Measurements from ENCODE around the gene TENM4.

Gene TENM4

DNA sequence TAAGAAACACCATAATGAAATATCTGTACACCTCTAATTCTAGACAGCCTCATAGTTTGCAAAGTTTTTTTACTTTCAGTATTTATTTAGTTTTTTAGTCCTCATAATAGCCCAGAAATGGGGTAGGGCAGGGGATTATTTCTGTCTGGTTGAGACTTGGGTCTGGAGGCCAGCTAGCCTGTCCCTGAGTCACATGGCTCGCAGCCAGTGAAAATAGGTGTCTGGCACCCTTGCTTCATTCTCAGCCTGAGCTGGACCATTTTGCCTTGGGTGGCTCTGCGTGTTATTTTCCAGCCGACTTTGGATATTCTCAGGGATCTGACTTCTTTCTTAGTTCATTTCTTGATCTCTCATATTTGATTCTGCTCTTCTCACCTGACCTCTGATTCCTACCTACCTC, 742.2 kb downstream of the TENM4 start:
- peak; percentile 9 for DNase-seq (ENCODE audit: low read depth)

DNA sequence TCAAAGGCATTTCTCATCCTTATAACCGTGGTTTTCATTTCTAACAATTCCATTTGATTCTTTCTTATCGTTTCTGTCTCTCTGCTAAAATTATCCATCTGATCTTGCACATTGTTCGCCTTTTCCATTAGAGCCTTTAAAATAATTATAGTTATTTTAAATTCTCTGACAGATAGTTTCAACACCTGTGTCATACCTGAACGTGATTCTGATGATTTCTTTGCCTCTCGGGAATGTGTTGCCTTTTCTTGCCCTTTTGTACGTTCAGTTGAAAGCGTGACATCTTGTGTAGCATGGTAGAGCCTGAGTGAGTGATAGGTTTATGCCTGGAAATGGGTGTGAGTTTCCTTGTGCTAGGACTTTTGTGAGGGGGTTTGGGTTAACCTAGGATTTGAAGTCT, 744.7 kb downstream of the TENM4 start:
- no peak for DNase-seq (ENCODE audit: low read depth)

- no peak for DNase-seq (ENCODE audit: low read depth)
Observed at GRCh38 chr11:78694152-78694551, 746.7 kb downstream of the TENM4 start.

- DNase-seq (ENCODE audit: low read depth): no peak
Observed at GRCh38 chr11:78691215-78691614, 749.6 kb downstream of the TENM4 start.

DNA sequence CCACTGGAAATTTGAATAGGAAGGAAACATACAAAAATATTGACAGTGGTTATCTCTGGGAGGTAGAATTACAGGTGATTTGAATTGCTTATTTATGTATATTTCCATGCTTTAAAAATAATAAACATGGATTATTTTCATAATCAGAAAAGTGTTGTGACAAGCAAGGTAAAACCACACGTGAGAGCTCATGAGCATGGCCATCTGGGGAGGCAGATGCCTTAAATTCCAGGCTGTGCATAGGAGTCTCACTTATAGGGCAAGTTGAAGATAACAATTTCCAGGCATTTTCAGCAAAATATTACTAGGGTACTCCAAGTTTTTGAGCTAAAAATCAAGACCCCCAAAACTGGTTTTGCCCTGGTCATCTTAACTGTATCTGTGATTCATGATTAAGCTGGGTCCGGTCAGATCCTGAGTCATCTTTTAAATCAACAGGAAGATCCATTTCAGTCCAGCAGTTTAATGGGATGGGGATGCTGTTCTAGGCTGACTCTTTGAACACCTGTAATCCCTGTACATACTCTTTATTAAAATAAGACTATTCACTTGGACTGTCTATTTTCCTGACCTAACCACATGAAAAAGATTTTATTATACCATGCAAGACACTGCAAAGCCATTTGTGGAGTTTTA, 750.4 kb downstream of the TENM4 start:
- DNase-seq (ENCODE audit: low read depth): no peak

- DNase-seq (ENCODE audit: low read depth): no peak
Observed at GRCh38 chr11:78689585-78690153, 751.2 kb downstream of the TENM4 start.

GRCh38 chr11:78689101-78689500, 751.7 kb downstream of the TENM4 start:
- no peak for DNase-seq (ENCODE audit: low read depth)

DNA sequence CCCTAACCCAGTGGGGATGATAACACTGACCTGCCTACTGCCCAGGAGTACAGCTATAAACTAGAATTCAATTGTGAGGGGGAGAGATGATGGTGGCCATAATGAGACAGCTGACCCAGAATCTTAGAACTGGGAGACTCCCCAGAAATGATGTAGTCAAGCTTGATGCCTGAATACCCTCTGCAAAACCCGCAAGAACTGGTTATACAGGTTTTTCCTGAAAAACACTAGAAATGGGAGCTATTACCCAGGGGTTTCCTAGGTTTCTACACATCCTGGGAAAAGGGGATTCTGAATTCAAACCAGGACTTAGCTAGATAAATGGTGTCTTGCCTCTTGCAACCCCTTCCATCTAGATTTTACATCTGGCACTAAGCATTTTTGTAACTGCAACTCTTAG, 752.4 kb downstream of the TENM4 start:
- DNase-seq (ENCODE audit: low read depth): no peak

DNA sequence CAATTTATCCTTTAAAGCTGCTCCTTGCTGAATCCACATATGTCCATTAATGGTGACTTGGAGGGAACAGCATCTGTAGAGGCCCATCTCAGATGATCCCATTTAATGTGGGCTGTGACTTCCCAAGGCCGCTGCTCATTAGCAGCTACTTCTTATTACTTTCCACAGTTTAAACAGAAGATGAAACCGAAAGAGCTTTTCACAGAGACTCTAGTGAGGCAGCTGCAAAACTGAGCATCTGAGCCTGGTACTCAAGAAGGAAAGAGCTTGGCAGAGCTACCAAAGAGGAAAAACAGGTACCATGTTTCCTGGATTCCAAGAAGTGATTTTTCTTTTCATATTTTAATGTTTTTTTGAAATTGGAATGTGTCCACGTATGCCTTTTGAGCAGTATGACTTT, 755.7 kb downstream of the TENM4 start:
- DNase-seq (ENCODE audit: low read depth): no peak

GRCh38 chr11:78684377-78684776, 756.5 kb downstream of the TENM4 start:
- DNase-seq (ENCODE audit: low read depth): no peak

- DNase-seq (ENCODE audit: low read depth): no peak
Observed at GRCh38 chr11:78683774-78684173, 757.1 kb downstream of the TENM4 start.

DNA sequence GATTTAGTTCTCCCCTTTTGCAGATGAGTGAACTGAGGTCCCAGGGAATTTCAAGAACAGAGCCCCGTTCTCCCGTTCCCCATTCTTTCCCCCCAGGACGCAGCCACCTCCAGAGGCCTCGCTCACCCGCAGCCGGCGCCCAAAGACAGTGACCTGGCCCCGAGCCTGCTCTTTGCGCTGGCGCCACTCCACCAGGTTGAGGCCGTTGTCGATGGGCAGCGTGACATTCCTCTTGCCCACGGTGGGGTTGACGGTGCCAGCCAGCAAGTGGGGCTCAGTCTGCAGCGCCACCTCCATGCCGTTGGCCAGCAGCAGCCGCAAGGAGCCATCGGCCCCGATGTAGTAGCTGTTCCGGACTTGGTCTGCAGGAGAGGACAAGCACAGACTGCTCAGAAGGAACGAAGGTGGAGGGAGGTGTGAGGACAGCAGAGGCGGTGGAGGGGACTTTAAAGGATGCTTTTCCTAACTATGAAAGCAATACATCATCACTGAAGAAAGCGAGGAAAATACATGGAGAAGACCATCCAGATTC, 764.7 kb downstream of the TENM4 start:
- DNase-seq (ENCODE audit: low read depth): no peak

DNA sequence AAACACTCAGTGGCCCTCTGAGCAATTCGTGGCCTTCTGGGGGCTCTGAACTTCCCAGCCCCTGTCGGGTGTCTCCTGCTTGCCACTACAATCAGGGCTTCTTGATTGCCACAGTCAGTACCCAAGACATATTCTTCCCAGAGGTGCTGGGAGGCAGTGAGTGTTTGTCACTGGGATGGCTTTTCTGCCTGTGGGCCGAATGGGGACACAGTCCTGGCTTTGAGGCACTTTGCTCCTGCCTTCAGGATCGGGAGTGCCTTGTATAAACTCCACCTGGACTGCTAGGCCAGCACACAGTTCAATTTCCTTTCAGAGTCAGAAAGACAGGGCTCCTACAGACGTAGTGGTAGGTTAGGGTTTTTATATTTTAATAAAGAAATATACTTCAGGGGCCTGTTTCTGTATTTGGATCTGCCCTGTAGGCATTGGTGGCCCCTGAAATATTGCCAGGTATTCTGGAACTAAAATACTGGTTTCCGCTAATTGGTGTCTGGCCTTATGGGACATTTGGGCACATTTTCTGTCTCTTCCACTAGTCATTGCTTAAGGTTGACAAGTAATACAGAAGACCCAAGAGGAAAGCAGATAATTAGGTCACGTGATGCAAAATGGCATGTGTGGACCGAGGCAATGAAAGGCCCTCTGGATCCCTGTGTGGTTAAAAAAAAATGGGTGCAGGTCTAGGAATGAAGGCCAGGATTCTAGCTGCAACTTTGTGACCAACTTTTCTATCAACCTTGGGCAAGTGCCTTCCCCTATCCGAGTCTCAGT, 767.8 kb downstream of the TENM4 start:
- DNase-seq (ENCODE audit: low read depth): no peak

GRCh38 chr11:78669249-78669648, 771.6 kb downstream of the TENM4 start:
- DNase-seq (ENCODE audit: low read depth): no peak

- DNase-seq (ENCODE audit: low read depth): no peak
Observed at GRCh38 chr11:78667461-78667860, 773.4 kb downstream of the TENM4 start.

GRCh38 chr11:78666675-78667160, 774.1 kb downstream of the TENM4 start:
- DNase-seq (ENCODE audit: low read depth): no peak

GRCh38 chr11:78664636-78665035, 776.2 kb downstream of the TENM4 start:
- no peak for DNase-seq (ENCODE audit: low read depth)

DNA sequence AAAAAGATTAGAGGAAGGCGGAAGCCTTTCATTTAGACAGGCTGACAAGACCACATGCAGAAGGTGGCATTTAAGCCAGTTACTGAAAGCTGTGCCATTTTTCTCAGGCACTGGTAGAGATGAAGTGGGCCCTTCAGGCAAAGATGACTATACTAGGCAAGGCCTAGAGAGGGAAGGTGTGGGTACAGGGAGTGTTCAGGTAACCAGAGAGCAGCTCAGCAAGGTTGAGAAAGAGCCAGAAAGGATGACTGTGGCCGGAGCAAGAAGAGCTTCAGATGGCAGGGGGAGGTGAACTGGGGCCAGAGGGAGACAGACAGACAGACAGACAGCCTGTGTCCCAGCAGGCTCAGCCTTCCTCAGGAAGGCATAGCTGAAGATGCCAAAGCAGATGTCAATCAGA, 778.0 kb downstream of the TENM4 start:
- DNase-seq (ENCODE audit: low read depth): no peak

- DNase-seq (ENCODE audit: low read depth): no peak
Observed at GRCh38 chr11:78660471-78660870, 780.4 kb downstream of the TENM4 start.

DNA sequence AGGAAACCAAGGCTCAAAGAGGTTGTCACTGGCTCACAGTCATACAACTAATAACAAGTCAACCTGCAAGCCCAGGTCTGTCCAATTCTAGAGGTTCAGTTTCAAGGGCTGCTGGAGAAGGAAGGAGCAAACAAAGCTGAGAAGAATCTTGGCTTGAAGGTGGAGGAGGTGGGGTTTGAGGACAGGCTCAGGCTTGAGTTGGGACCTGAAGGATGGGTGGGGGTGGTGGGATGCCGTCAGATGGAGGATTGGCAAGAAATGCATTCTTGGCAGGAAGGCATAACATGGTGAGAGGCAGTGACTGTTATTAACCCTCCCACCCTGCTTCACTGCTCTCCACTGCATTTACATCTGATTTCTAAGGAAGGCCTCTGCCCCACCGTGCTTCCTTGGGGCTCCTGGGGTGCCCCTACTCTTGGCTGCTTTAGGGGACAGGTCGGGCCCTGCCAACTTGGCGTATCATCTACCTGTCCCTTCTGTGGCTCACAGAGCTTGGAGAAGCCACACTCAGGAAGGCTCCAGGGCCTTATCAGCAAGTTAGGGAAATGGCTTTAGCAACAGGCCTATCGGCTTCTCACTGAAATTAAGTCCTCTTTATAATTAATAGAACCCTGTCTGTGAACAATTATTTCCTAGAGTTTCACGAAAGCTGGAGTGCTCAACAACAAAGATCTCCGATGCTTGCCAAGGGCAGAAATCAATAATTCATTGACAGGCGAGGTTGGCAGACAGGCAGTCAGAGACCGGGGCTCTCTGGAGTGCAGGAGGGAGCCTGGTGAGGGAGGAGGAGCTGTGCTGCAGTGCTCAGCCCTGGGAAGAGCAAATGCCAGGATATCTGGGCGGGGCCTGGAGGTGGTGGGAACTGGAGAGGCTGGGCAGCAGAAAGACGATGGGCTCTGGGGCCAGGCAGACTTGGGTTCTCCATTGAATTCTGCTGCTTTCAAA, 781.2 kb downstream of the TENM4 start:
- DNase-seq (ENCODE audit: low read depth): no peak

DNA sequence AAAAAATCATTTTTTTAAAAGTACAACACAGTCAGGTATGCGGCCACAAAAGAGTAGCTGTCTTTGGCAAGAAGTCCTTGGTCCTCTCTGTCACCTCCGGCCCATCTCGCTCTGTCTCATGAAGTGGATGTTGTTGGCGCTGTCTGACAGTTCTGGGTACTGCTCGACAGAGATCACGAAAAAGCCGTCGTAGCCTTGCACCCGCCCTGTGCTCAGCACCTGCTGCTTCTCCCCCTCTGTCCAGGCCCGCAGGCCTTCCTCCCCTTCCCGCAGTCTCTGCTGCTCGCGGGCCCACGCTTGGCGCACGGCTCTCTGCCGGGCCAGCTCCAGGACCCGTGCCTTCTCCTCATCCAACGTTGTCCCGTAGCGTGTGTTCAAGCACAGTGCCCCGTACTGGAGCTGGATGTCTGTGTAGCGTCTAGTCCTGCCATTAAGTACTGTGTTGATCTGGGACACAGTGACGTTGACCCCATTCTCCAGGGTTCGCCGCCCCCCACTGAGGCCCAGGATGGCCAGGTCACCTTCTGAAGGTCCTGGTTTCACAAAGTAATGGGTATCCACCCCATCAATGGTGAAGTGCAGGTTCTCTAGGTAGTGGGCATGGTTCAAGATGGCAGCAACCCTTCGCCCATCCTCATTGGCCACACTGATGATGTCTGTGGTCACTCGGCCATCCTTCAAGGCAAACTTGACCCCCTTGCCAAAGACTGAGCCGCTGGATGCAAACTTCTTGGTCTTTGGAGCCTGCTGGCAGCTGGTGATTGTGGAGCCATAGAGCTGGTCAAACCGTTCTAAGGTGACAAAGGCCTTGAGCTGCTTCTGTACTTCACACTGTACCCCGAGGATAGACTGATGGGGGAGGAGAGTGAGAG, 782.6 kb downstream of the TENM4 start:
- DNase-seq (ENCODE audit: low read depth): no peak
